Measurements from ENCODE around the gene RAD52.
A peak's percentile ranks its signal among the peaks of the same experiment; 100 is the strongest.
"Not testable (repeated sequence)": the region's sequence is repeated elsewhere in the genome, so short reads cannot be mapped to it uniquely, and the experiment has no call there.

RAD52 gene

DNA sequence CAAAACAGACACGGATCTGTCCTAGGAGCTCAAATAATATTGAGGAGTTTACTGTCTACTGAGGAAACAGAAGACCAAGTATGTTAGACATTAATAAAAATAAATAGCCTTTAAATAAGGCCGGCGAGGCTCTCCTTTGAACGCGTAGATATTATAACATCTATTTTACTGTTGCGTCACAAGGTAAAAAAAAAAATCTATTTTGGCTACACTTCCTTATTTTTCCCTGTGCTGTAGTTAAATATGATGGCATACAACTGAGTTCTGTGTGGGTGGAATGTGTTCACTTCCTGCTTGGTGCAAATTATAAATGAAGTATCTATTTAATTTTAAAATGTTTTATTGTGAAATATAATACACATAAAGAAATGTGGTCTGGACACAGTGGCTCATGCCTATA is 17.2 kb upstream of the RAD52 start:
- DNase-seq, result no peak

DNA sequence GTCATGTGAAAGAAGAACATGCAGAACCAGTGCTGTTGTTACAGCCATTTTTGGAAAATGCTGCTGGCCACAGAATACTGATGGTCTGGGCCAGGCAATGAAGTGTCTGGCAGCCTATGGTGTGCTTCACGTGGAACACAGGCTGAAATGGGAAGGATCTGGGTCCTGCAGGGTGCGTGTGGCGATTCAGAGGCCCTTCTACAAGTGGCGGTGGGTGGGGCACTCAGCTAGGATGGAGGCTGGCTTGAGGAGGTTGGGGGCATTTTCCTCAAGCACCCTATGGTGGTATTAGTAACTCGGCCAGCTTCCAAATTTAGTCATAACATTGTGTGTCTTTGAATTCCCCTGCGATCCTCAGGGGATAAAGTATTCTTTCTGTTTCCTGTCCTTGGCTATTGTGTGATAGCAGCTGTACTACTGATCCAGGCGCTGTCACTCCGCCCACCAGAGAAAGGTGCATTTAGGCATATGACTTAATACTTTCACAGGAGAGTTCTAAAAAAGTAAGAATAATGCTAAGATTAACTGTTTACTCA is 9.2 kb upstream of the RAD52 start:
- no peak for DNase-seq

DNA sequence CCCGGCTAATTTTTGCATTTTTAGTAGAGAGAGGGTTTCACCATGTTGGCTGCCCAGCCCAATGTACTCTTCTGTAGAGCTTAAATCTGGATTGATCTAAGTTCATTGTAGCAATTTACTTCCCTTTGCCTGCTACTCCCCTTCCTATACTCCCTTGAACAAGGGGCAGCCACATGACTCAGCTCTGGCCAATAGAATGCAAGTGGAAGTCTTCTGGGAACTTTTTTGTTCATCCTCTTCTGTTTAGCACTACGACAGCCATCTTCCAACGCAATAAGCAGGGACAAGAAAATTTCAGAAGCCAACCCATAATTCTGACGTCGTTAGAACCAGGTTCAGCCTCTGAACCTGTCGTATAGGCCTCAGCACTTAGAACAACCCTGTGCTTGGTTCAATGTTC is 6.4 kb upstream of the RAD52 start:
- no peak for DNase-seq

DNA sequence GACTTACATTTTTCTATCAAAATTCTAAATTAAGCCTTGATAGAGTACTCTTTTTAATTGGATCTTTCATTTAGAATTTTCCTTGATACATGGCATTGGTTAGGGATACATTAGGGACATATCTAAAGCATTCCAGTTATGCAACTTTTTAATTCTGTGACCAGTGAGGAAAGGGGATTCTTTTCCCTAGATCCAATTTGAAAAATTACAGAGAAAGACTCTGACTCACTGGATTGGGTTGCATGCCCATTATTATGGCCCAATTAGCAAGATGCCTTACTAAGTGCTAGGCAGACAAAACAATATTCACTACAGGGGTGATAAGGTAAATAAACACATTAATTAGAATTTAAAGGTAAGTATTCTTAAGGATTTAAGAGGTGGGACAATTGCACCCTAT is 5.2 kb upstream of the RAD52 start:
- peak; percentile 46 for DNase-seq

DNA sequence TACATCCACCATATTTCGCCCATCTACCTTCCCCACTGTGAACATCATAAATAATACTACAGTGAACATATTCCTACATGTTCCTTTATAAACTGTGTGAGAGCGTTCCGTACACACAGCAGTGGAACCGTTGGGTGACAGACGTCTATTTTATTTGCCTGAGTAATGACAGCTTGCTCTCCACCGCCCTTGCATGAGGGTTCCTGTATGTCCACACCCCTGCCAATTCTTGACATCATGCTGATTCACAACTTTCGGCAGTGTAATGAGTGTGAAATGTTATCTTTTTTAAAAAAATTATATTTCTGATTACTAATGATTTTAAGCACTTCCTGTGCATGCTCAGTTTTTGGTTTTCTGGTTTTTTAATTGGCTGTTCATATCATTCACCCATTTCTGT is 4.3 kb upstream of the RAD52 start:
- DNase-seq, result peak; percentile 74

DNA sequence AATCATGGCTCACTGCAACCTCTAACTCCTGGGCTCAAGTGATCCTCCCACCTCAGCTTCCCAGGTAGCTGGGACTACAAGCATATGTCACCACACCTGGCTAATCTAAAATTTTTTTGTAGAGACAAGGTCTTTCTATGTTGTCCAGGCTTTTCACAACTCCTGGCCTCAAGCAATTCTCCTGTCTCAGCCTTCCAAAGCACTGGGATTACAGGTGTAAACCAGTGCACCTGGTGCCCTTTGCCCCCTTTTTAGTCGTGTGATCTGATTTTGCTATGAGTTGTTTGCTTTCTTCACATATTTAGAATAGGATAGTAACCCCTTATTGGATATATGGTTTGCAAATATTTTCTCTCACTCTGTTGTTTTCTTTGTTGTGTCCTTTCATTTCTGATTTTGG is 1.7 kb upstream of the RAD52 start:
- DNase-seq, result no peak

DNA sequence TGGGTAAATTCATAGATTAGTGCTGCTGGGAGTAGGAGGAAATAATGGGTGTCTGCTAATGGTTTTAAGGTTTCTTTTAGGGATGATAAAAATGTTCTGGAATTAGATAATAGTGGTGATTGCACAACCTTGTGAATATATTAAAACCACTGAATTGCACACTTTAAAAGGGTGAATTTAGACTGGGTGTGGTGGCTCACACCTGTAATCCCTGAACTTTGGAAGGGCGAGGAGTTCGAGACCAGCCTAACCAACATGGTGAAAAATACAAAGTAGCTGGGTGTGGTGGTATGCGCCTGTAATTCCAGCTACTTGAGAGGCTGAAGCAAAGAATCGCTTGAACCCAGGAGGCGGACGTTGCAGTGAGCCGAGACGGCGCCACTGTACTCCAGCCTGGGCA is 1.3 kb downstream of the RAD52 start:
- no peak for DNase-seq

DNA sequence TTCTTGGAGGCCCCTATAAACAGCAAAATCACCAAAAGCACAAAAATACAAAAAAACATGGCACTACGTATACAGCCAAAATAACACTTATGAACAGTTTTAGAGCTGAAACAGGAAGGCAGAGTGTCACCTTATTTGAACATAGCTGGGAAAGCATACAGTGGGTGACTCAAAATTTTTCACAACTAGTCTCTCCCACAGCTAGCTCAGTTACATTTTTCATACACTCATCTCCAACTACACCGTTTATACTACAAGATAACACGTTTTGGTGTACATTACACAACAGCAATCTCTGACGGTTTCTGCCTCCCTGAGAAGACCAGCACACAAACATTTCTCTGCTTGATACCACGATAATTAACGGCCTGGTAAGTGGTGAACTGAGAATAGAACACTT is 2.9 kb downstream of the RAD52 start:
- peak; percentile 6 for DNase-seq

DNA sequence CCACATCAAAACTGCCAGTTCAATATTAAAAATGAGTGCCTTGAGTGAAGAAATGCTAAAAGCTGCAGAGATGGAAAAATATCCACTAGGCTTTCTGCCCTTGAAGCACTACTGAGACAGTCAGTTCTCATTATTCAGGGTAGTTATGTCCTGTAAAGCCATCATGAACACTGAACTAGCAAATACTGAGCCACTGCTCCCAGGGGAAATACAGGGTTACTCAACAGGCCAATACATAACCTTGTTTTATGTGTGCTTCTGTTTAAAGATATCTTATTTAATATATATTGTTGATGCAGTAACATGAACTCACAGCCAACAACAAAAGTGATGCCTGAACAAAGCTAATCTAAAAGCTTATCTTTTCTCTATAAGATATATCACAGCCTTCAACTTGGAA is 3.3 kb downstream of the RAD52 start:
- no peak for DNase-seq

DNA sequence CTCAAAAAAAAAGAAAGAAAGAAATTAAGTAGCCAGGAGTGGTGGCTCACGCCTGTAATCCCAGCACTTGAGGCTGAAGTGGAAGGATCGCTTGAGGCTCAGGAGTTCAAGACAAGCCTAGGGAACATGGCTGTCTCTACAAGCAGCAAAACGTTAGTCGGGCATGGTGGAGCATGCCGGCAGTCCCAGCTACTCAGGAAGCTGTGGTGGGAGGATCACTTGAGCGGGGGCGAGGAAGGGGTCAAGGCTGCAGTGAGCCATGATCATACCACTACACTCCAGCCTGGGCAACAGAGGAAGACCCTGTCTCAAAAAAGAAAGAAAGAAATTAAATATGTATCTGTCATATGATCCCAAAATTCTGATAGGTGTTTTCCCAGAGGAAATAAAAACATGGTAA is 5.3 kb downstream of the RAD52 start:
- DNase-seq, result no peak

DNA sequence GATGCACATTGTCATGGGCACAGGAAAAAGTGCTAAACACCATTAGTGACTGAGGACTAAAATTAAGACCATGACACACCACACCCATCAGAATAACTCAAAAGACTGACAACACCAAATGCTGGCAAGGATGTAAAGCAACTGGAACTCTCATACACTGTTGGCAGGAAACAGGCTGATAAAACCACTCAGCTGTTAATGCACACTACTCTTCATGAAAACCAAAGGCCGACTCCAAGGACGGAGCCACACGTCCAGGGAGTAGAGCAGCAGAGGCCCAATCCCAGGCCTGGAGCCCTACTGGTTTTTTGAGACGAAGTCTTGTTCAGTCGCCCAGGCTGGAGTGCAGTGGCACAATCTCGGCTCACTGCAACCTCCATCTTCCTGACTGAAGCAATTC is 6.4 kb downstream of the RAD52 start:
- no peak for DNase-seq

DNA sequence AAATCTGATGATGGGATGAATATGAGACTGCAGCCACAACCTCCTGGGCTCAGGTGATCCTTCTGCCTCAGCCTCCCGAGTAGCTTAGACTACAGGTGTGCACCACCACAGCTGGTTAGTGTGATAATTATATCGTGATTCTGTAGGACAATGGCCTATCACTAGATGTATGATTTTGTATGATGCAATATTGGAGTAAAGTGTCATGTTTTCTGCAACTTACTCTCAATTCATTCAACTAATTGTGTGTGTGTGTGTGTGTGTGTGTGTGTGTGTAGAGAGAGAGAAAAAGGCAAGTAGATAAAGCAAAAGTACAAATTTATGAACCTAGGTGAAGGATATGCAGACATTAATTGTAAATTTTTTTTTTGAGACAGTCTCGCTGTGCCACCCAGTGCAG is 10.7 kb downstream of the RAD52 start:
- DNase-seq, result no peak

DNA sequence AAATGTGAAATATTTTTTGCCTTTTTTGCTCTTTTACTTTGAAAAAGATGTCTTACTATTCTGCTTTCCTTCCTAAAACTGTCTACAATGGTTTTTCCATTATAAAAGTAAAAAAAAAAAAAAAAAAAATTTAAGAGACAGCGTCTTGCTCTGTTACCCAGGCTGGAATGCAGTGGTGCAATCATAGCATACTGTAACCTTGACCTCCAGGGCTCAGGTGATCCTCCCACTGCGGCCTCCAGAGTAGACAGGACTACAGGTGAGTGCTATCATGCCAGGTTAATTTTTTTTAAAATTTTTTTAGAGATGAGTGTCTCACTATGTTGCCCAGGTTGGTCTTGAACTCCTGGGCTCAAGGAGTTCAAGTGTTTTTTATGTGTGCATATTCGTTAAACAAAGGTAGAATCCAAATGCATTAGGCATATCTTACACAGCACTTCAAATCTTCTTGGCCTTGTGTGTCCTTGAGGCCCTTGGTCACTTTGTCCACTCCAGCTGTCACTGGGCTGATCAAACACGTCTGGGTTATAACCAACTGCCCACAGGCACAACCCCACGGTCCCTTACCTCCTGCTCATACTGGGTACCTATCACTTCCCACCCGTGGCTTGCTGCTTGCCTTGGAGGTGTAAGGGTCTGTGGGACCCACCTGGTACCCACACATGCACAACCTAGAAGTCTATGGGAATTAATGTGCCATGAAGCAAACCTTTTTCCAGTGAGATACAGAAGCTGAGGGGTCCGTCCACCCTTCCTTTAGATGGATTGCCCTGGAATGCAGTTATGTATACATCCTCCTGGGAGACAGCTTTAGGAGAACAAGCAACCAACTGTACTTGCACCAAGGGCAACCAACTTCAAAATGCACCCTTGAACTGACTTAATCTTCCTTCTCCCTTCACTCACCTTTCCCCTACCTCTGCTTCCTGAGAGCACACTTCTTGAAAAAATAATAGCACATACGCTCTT is 12.8 kb downstream of the RAD52 start:
- no peak for DNase-seq

DNA sequence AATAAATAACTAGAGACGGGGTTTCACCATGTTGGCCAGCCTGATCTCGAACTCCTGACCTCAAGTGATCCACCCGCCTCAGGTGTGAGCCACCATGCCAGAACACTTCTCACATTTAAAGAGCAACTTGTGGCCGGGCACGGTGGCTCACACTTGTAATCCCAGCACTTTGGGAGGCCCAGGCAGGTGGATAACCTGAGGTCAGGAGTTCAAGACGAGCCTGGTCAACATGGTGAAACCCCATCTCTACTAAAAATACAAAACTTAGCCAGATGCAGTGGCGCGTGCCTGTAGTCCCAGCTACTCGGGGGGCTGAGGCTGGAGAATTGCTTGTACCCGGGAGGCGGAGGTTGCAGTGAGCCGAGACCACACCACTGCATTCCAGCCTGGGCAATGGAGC is 13.6 kb downstream of the RAD52 start:
- DNase-seq, result not testable (repeated sequence)

DNA sequence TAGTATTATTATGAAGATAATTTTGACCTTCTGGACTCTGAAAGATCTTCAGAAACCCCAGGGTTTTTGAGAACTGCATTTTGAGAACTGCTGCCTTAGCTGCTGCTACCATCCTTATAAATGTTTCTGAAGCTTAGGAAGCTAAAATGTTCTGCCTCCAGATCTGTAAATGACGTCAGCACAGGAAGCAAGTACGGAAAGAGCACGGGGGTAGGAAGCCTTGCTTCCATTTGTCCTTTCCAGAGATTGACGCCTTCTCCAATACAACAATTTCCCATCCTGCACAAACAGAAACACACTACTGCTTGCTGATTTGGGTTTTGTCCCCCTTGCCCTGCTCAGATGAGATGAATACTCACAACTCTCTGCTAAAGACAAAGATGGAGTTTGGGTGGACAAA is 17.9 kb downstream of the RAD52 start:
- no peak for DNase-seq

DNA sequence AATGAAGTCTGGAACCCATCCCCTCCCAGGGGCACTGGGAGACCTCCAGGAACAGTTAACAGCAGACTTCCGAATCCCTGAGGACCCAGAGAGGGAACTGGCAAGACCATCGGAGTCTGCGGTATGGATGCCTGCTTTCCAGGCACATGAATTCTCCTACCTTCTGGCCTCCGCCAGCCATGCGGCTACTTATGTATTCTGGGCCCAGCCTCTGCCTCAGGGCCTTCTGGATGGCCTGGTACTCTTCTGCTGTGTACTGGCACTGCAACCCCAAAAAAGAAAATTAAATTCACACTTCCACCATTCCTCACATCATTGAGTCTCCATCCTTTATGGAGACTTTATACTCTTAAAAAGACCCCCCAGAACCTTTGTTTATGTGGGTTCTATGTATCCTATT is 18.4 kb downstream of the RAD52 start:
- no peak for DNase-seq

DNA sequence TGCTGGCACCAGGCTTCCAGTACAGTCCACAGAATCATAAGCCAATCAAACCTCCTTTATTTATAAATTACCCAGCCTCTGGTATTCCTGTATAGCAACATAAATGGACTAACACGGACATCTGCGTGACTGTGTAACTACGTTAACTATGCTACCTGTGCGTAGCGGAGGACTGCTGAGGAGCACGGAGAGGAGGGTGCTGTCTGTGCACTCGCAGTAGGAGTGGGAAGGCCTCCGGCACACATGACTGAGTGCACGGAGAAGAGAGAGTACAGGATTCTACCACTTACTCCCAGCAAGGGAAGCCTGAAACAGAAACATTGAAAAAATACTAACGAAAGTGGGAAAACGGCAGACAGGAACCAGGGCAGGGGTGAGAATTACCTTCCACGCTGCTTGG is 22.9 kb downstream of the RAD52 start:
- no peak for DNase-seq

DNA sequence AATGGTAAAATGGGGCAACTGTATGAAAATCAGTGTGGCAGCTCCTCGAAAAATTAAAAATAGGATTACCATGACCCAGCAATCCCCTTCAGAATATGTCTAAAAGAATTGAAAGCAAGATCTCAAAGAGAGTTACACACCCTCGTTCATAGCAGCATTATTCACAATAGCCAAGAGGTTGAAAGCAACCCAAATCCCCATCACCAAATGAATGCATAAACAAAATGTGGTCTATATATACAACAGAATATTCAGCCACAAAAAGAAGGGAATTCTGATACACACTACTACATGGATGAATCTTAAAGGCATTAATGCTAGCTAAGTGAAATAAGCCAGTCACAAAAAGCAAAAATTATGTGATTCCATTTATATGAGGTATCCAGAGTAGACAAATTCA is 27.2 kb downstream of the RAD52 start:
- no peak for DNase-seq

DNA sequence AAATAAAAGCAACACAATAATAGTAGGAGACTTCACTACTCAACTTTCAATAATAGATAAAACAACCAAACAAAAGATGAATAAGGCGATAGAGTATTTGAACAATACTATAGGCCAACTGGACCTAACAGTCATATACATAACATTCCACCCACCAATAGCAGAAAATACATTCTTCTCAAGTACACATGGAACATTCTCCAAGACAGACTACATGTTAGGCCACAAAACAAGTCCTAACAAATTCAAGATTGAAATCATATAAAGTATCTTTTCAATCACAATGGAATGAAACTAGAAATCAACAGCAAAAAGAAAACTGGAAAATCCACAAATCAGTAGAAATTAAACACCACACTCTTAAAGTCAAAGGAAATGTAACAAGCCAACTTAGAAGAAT is 28.8 kb downstream of the RAD52 start:
- no peak for DNase-seq

DNA sequence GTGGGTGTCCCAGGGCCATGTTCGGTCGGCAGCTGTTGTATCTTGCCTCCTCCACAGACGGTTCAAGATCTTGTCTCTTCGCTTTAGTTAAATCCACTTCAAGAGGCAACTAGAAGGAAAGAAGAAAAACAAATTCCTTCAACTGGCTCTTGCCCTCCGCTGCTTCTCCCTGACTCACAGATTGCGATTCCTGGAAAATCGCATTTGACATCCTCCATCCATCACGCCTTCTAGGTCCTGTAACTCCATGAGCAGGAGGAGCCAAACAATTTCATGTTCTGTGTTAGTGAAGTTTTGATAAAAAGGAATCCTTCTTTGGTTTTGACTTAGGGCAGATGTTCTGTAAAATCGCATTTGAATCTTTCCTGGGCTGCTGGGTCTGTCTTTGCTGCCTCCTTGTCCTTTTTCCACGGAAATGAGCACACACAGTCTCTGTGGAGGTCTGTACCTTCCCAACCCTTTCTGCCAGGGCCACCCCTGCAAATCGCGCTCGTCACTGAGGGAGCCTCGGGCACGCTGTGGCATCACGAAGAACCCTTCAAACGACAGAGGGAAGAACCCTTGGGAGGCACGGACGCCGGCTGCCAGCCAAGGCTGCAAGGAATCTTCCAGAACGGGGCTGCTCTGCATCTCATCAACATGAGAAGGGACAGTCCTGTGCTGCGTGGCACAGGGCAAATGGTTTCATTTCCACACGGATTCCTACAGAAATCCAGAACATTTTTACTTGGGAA is 32.6 kb downstream of the RAD52 start:
- DNase-seq, result no peak

DNA sequence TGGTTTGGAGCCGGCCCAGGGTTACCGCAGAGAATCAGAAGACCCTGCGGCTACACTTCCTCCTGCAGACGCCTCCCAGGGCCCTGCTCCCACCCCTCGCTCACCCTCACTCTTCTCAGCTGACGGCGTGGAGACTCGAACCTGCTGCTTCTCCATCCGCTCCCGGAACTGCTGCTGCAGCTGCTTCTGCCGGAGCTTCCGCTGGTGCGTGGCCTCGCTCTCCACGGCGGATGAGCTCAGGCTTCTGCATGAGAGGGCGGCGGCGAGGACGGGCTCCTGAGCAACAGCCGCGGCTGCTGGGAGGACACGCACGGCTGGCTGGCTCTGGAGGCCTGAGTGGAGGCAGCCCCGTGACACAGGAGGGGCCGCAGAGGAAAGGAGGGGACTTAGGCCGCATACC is 33.3 kb downstream of the RAD52 start:
- DNase-seq, result no peak

DNA sequence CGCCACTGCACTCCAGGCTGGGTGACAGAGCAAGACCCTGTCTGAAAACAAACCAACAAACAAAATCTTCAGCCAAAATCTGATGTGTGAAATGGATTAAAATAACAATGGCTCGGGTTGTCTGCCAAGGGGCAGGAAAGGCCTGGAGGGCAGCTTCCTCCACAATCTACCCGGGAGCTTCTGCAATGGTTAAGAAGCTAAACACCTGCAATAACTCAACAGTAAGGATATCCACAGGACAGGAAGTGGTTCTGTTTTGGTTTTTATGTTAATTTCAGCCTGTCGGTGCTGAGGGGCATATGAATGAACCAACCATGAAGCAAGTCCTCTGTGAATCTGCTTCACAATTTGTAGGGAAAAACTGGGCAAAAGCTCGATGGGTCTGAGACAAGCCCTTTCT is 34.4 kb downstream of the RAD52 start:
- no peak for DNase-seq

DNA sequence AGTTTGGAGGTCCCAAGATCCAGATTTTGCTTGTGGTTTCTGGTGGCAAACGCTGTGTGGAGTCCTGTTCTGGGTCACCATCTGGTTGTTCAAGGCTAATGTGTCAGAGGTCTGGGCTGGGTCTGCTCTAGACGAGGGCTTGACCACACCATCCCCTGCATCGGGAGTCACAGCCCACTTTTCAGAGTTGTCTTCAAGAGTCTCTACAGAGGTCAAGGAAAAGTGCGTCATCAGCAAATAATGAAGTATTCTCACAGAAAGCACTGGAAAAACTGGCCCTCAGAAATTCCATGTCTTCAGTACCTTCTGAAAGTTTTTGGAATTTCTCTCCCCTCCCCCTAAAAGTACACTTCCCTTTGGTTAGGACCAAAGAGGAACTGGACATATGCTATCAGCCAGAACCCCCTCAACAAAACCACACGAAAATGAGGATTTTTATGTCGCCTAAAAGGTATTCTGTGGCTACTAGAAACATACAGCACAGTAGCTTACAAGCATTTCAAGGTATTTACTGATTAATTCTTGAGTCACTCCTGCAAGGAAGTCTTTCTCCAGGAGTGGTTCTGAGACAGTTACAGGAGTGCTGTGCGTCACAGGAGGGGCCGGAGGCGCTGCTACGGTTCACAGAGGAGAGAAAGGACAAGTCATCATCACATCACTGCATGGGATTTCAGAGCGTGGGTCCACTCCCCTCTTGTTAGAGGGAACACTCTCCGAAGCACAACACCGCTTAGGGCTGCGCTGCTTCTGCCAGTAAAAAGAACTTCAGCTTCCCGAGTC is 35.4 kb downstream of the RAD52 start:
- DNase-seq, result peak; percentile 72
